Measurements from ENCODE around the gene SSTR3. TPM values are rescaled to one million over a fixed set of nuclear protein-coding genes. Genes with fewer than 3 reads are reported as not detected.

SSTR3 gene
- total RNA-seq, 1 donor from 2014 or later, result not detected

GRCh38 chr22:37223965-37224551, 11.8 kb upstream of the SSTR3 start:
- H3K4me3 Mint-ChIP-seq (ENCODE audit: unreplicated experiment), result no peak overlapping the region
- peaks cover 11% of the 10 kb centered on the region for H3K9me3 Mint-ChIP-seq (ENCODE audit: unreplicated experiment)
- DNase-seq, result no peak
- peaks cover 5% of the 10 kb centered on the region for H3K36me3 Mint-ChIP-seq (ENCODE audit: unreplicated experiment)
- TF ChIP-seq CTCF (IDR thresholded peaks at IDR 0.05; ENCODE audit: partially characterized antibody, unreplicated experiment), result no peak
- no peak overlapping the region for H3K27ac Mint-ChIP-seq (ENCODE audit: unreplicated experiment)
- peaks cover 6% of the 10 kb centered on the region for H3K4me1 Mint-ChIP-seq (ENCODE audit: low read depth, unreplicated experiment)
- H3K27me3 Mint-ChIP-seq (ENCODE audit: unreplicated experiment), result peaks cover 8% of the 10 kb centered on the region

GRCh38 chr22:37222440-37222971, 10.2 kb upstream of the SSTR3 start:
- H3K4me1 Mint-ChIP-seq (ENCODE audit: low read depth, unreplicated experiment), result peaks cover 10% of the 10 kb centered on the region
- H3K27ac Mint-ChIP-seq (ENCODE audit: unreplicated experiment), result no peak overlapping the region
- peaks cover 9% of the 10 kb centered on the region for H3K9me3 Mint-ChIP-seq (ENCODE audit: unreplicated experiment)
- no peak overlapping the region for H3K4me3 Mint-ChIP-seq (ENCODE audit: unreplicated experiment)
- no peak for TF ChIP-seq CTCF (IDR thresholded peaks at IDR 0.05; ENCODE audit: partially characterized antibody, unreplicated experiment)
- peaks cover 5% of the 10 kb centered on the region for H3K36me3 Mint-ChIP-seq (ENCODE audit: unreplicated experiment)
- no peak for DNase-seq
- H3K27me3 Mint-ChIP-seq (ENCODE audit: unreplicated experiment), result peaks cover 8% of the 10 kb centered on the region

GRCh38 chr22:37221424-37222333, 9.4 kb upstream of the SSTR3 start:
- DNase-seq, result no peak
- H3K4me1 Mint-ChIP-seq (ENCODE audit: low read depth, unreplicated experiment), result peaks cover 10% of the 10 kb centered on the region
- H3K4me3 Mint-ChIP-seq (ENCODE audit: unreplicated experiment), result no peak overlapping the region
- H3K36me3 Mint-ChIP-seq (ENCODE audit: unreplicated experiment), result peaks cover 5% of the 10 kb centered on the region
- peaks cover 9% of the 10 kb centered on the region for H3K9me3 Mint-ChIP-seq (ENCODE audit: unreplicated experiment)
- H3K27me3 Mint-ChIP-seq (ENCODE audit: unreplicated experiment), result peaks cover 8% of the 10 kb centered on the region
- H3K27ac Mint-ChIP-seq (ENCODE audit: unreplicated experiment), result no peak overlapping the region
- no peak for TF ChIP-seq CTCF (IDR thresholded peaks at IDR 0.05; ENCODE audit: partially characterized antibody, unreplicated experiment)

- peaks cover 17% of the 10 kb centered on the region for H3K4me1 Mint-ChIP-seq (ENCODE audit: low read depth, unreplicated experiment)
- peaks cover 7% of the 10 kb centered on the region for H3K9me3 Mint-ChIP-seq (ENCODE audit: unreplicated experiment)
- no peak for DNase-seq
- peaks cover 5% of the 10 kb centered on the region for H3K36me3 Mint-ChIP-seq (ENCODE audit: unreplicated experiment)
- H3K27me3 Mint-ChIP-seq (ENCODE audit: unreplicated experiment), result peaks cover 6% of the 10 kb centered on the region
- TF ChIP-seq CTCF (IDR thresholded peaks at IDR 0.05; ENCODE audit: partially characterized antibody, unreplicated experiment), result no peak
- no peak overlapping the region for H3K4me3 Mint-ChIP-seq (ENCODE audit: unreplicated experiment)
- H3K27ac Mint-ChIP-seq (ENCODE audit: unreplicated experiment), result no peak overlapping the region
Observed at GRCh38 chr22:37220543-37220981, 8.3 kb upstream of the SSTR3 start.

All from glutamatergic neuron (in vitro differentiated cells).